ENCODE measurements around the gene HOXC10. TPM values are rescaled to one million over a fixed set of nuclear protein-coding genes. Genes with fewer than 3 reads are reported as not detected.

Gene HOXC10
- total and polyA plus RNA-seq, 2 donors (not counting 1 experiment from before 2014, with no cell fraction given) = not detected

- Histone ChIP-seq H3K9me3 (ENCODE audit: control extremely low read depth in 1 of 3, control insufficient read depth in 2 of 3, insufficient read depth in 1 of 3, low read length in 2 of 3) (peaks cover 0 to 78% (median 10%) of the 10 kb centered on the region in 3 donors), H4K20me1 (ENCODE audit: control insufficient read depth, insufficient read depth, low read length, poor library complexity, severe bottlenecking) (no peaks in the 10 kb centered on the region), H3K27me3 (replicated peaks in 1 of 4; ENCODE audit: control extremely low read depth in 1 of 4, control insufficient read depth in 3 of 4, insufficient read depth in 4 of 4, low read length in 3 of 4) (peaks cover 0 to 97% (median 86%) of the 10 kb centered on the region in 4 experiments), H2AFZ (ENCODE audit: insufficient read depth, low read depth, low read length, poor library complexity, severe bottlenecking) (no peak overlapping the region), H3K27ac (ENCODE audit: low read length in 2 of 2) (no peak overlapping the region), H3K9ac (ENCODE audit: low read length) (no peak overlapping the region), H3K4me3 (ENCODE audit: control extremely low read depth in 1 of 5, extremely low read depth in 1 of 5, insufficient read depth in 1 of 5, low read depth in 2 of 5, low read length in 4 of 5) (no peak overlapping the region), H3K79me2 (ENCODE audit: control insufficient read depth, insufficient read depth, low read length) (no peaks in the 10 kb centered on the region), H3K4me2 (replicated peaks; ENCODE audit: low read depth, low read length, poor library complexity, severe bottlenecking) (no peak overlapping the region), H3K4me1 (ENCODE audit: control insufficient read depth in 2 of 2, insufficient read depth in 2 of 2, low read length in 2 of 2) (peaks cover 25 to 35% of the 10 kb centered on the region in 2 donors), H3K36me3 (replicated peaks in 1 of 2; ENCODE audit: control extremely low read depth in 1 of 2, control insufficient read depth in 1 of 2, extremely low read depth in 1 of 2, insufficient read depth in 2 of 2, low read length in 1 of 2) (no peaks in the 10 kb centered on the region)
- ChIA-PET POLR2A (no interaction called here), CTCF (interaction anchor here (1.3 kb wide), 1 partner anchor 236 kb away, joined by 3 read pairs; no protein-coding TSS in a partner anchor)
- WGBS (ENCODE audit: insufficient coverage) = 30% methylated on average over 5 of the region's 15 CpGs
- no peaks in the 10 kb centered on the region for H3K9me3 Mint-ChIP-seq (ENCODE audit: insufficient read depth)
- H3K4me3 Mint-ChIP-seq = no peak overlapping the region
- intact Hi-C loops (cut with micrococcal nuclease) = loop anchor here (5.0 kb wide), 1 partner anchor 34 kb away; no protein-coding TSS in a partner anchor
- H3K4me1 Mint-ChIP-seq = peaks cover 15% of the 10 kb centered on the region
- no peak overlapping the region for H3K27ac Mint-ChIP-seq
- DNase-seq = no peak
- peaks cover 84% of the 10 kb centered on the region for H3K27me3 Mint-ChIP-seq
- TF ChIP-seq, protein P1, sequence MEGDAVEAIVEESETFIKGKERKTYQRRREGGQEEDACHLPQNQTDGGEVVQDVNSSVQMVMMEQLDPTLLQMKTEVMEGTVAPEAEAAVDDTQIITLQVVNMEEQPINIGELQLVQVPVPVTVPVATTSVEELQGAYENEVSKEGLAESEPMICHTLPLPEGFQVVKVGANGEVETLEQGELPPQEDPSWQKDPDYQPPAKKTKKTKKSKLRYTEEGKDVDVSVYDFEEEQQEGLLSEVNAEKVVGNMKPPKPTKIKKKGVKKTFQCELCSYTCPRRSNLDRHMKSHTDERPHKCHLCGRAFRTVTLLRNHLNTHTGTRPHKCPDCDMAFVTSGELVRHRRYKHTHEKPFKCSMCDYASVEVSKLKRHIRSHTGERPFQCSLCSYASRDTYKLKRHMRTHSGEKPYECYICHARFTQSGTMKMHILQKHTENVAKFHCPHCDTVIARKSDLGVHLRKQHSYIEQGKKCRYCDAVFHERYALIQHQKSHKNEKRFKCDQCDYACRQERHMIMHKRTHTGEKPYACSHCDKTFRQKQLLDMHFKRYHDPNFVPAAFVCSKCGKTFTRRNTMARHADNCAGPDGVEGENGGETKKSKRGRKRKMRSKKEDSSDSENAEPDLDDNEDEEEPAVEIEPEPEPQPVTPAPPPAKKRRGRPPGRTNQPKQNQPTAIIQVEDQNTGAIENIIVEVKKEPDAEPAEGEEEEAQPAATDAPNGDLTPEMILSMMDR (IDR thresholded peaks at IDR 0.05) = no peak
- no peak for TF ChIP-seq EZH2 (IDR thresholded peaks at IDR 0.05; ENCODE audit: borderline replicate concordance, insufficient read depth, low read depth, low read length, poor library complexity, severe bottlenecking)
- ATAC-seq (ENCODE audit: low read depth) = no peak
These were observed 6.2 kb upstream of the HOXC10 start for GRCh38 chr12:53978477-53979356.
